Type B pancreatic cell (in vitro differentiated cells): ENCODE data around the gene SELENOH. TPM values are rescaled to one million over a fixed set of nuclear protein-coding genes. Genes with fewer than 3 reads are reported as not detected.
"Not testable (repeated sequence)": the region's sequence is repeated elsewhere in the genome, so short reads cannot be mapped to it uniquely, and the experiment has no call there.

Experiments
- DNase-seq: peaks from one replicate; pipeline ENCODE4 v3.0.0; 2021; ENCODE audit warnings: mixed read lengths; ENCODE audit not compliant: unreplicated experiment; ENCODE audit errors: extremely low spot score
- H3K27ac Mint-ChIP-seq: 2 replicates; pipeline ENCODE4 v1.8.0; 2021; ENCODE audit warnings: mild to moderate bottlenecking, mixed read lengths
- H3K27me3 Mint-ChIP-seq: 2 replicates; pipeline ENCODE4 v1.8.0; 2021; ENCODE audit warnings: mixed read lengths
- H3K36me3 Mint-ChIP-seq: 2 replicates; pipeline ENCODE4 v1.8.0; 2021; ENCODE audit warnings: mixed read lengths
- H3K4me1 Mint-ChIP-seq: one replicate; pipeline ENCODE4 v1.8.0; 2021; ENCODE audit warnings: mixed read lengths; ENCODE audit not compliant: unreplicated experiment
- H3K4me3 Mint-ChIP-seq: 2 replicates; pipeline ENCODE4 v1.8.0; 2021; ENCODE audit warnings: mild to moderate bottlenecking, mixed read lengths
- H3K9me3 Mint-ChIP-seq: 2 replicates; pipeline ENCODE4 v1.8.0; 2021; ENCODE audit warnings: mixed read lengths
- total RNA-seq: library from RNA; stranded (reverse); gene quantifications from 2 replicates; pipeline ENCODE4 v1.2.1, GENCODE V29; 2021; ENCODE audit warnings: low replicate concordance
- TF ChIP-seq, protein P1 (sequence below): fragments of 200-600 bp; sonication (generic); conservative IDR thresholded peaks from 2 replicates; pipeline ENCODE4 v1.5.0; 2021; ENCODE audit warnings: antibody characterized with exemption, mild to moderate bottlenecking

SELENOH gene
- total RNA-seq, 1 donor from 2014 or later = 144 TPM

DNA sequence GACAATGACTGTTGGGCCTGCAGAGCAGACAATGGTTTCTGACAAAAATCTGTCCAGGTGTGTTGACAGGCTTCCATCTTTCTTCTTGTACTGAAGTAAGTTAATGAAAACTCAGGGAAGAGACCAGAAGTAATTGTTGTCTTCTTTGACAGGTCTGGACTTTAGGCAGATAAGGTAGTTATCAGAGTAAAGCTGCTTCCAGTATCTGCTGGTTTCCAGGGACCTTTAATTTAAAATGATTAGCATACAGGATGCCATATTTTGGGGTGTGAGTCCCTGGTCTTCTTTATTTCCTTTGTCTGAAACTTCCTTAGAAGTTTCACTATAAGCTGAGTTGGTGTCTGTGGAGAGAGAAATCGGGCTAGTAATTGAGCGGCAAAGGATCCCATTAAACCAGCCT, 27.5 kb upstream of the SELENOH start:
- H3K4me1 Mint-ChIP-seq = peaks cover 17% of the 10 kb centered on the region
- no peaks in the 10 kb centered on the region for H3K27me3 Mint-ChIP-seq
- no peaks in the 10 kb centered on the region for H3K9me3 Mint-ChIP-seq
- TF ChIP-seq, protein P1, sequence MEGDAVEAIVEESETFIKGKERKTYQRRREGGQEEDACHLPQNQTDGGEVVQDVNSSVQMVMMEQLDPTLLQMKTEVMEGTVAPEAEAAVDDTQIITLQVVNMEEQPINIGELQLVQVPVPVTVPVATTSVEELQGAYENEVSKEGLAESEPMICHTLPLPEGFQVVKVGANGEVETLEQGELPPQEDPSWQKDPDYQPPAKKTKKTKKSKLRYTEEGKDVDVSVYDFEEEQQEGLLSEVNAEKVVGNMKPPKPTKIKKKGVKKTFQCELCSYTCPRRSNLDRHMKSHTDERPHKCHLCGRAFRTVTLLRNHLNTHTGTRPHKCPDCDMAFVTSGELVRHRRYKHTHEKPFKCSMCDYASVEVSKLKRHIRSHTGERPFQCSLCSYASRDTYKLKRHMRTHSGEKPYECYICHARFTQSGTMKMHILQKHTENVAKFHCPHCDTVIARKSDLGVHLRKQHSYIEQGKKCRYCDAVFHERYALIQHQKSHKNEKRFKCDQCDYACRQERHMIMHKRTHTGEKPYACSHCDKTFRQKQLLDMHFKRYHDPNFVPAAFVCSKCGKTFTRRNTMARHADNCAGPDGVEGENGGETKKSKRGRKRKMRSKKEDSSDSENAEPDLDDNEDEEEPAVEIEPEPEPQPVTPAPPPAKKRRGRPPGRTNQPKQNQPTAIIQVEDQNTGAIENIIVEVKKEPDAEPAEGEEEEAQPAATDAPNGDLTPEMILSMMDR = no peak
- peak overlapping the region; percentile 94 for H3K4me3 Mint-ChIP-seq
- H3K27ac Mint-ChIP-seq = peak overlapping the region; percentile 94
- H3K36me3 Mint-ChIP-seq = peaks cover 4% of the 10 kb centered on the region
- DNase-seq = no peak

DNA sequence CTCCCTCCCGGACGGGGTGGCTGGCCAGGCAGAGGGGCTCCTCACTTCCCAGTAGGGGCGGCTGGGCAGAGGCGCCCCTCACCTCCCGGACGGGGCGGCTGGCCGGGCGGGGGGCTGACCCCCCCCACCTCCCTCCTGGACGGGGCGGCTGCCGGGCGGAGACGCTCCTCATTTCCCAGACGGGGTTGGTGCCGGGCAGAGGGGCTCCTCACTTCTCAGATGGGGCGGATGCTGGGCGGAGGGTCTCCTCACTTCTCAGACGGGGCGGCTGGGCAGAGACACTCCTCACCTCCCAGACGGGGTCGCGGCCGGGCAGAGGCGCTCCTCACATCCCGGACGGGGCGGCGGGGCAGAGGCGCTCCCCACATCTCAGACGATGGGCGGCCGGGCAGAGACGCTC, 24.6 kb upstream of the SELENOH start:
- H3K4me3 Mint-ChIP-seq, H3K27me3 Mint-ChIP-seq, H3K36me3 Mint-ChIP-seq, DNase-seq, H3K27ac Mint-ChIP-seq, H3K9me3 Mint-ChIP-seq: not testable (repeated sequence)
- peaks cover 13% of the 10 kb centered on the region for H3K4me1 Mint-ChIP-seq

DNA sequence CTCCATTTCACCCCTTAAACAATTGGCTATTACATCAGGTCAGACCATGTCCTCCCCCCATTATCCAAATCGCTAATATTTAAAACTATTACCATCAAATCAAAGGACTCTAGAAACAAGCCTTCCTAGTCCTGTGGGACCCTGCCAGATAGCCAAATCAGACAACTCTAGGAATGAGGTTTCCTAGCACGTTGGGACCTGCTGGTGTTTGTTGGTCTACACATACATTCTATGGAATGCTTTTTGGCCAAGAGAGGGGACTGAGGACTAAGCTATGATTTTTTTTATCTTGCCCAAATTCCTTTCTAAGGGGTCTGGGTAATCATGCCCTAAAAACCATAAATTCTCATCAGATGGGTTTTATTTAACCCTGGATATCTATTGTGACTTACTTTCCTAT, 14.1 kb upstream of the SELENOH start:
- TF ChIP-seq, protein P1 = no peak
- H3K36me3 Mint-ChIP-seq = no peaks in the 10 kb centered on the region
- H3K9me3 Mint-ChIP-seq = no peaks in the 10 kb centered on the region
- DNase-seq = no peak
- H3K4me3 Mint-ChIP-seq = no peak overlapping the region
- no peaks in the 10 kb centered on the region for H3K4me1 Mint-ChIP-seq
- no peaks in the 10 kb centered on the region for H3K27me3 Mint-ChIP-seq
- no peak overlapping the region for H3K27ac Mint-ChIP-seq

DNA sequence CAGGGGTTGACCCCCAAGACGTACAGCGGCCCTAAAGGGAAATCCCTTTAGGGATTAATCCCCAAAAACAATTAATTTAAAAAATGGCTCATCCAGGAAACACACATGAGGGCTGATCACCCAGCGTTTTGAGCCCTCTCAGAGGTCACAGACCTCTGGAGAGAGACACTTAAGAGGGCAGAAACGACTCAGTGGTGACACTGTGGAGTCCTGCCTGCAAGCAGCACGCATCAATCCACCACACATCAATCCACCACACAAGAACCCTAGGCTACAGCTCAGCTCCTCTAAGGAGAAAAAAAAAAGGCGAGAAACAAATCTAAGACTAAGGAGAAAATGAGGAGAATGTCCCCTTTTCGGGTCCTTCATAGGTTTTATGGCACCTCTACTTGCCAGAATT, 12.5 kb upstream of the SELENOH start:
- peak overlapping the region; percentile 13 for H3K27ac Mint-ChIP-seq
- H3K9me3 Mint-ChIP-seq = no peaks in the 10 kb centered on the region
- H3K4me3 Mint-ChIP-seq = no peak overlapping the region
- TF ChIP-seq, protein P1 = no peak
- DNase-seq = no peak
- no peaks in the 10 kb centered on the region for H3K36me3 Mint-ChIP-seq
- no peaks in the 10 kb centered on the region for H3K27me3 Mint-ChIP-seq
- no peaks in the 10 kb centered on the region for H3K4me1 Mint-ChIP-seq

DNA sequence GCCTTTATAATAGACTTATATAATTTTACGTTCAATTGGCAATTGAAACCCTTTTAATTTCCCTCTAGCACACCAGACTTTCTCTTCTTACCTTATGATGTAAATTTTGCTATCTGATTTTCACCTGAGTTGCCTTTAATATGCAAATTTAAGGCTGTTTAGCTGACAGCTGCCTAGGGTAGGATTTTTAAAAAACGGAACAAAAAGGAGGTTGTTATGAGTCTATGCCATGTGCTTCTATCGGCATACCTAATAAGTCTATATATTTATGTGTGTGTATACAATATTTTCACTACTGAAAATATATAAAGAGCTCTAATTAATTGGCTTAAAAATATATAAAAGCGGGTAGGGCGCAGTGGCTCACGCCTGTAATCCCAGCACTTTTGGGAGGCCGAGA, 11.8 kb upstream of the SELENOH start:
- Mint-ChIP-seq H3K9me3 (no peaks in the 10 kb centered on the region), H3K36me3 (no peaks in the 10 kb centered on the region), H3K4me3 (no peak overlapping the region), H3K4me1 (no peaks in the 10 kb centered on the region), H3K27ac (no peak overlapping the region), H3K27me3 (no peaks in the 10 kb centered on the region)
- TF ChIP-seq, protein P1 = no peak
- DNase-seq = no peak

DNA sequence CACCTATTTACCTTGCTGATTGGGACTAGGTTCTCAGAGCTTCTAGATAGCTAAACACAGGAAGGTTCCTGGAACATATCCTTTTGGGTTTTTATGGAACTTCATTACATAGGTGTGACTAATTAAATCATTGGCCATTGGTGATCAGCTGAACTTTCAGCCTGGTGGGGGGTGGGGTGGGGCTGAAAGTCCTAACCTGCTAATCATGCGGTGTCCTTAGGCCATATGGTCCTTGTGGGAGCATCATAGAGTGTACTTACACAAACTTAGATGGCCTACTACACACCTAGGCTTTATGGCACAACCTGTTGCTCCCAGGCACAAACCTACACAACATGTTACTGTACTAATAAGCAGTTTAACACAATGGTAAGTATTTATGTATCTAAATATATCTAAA, 8.6 kb upstream of the SELENOH start:
- Mint-ChIP-seq H3K36me3 (peaks cover 9% of the 10 kb centered on the region), H3K4me1 (no peaks in the 10 kb centered on the region), H3K27ac (no peak overlapping the region), H3K4me3 (no peak overlapping the region), H3K9me3 (no peaks in the 10 kb centered on the region), H3K27me3 (no peaks in the 10 kb centered on the region)
- TF ChIP-seq, protein P1 = no peak
- no peak for DNase-seq
